ENCODE measurements around the gene ABTB2. TPM values are rescaled to one million over a fixed set of nuclear protein-coding genes. Genes with fewer than 3 reads are reported as not detected.

Gene ABTB2
- total and polyA plus RNA-seq, 2 experiments from 2014 or later: 12.4 to 14.3 TPM

- Histone ChIP-seq H3K4me2 (no peak overlapping the region), H3K27me3 (no peaks in the 10 kb centered on the region), H3K36me3 (replicated peaks; ENCODE audit: insufficient read depth, low read depth) (no peaks in the 10 kb centered on the region), H4K20me1 (ENCODE audit: insufficient read depth, poor library complexity, severe bottlenecking) (peaks cover 62% of the 10 kb centered on the region), H3K27ac (no peak overlapping the region), H2AFZ (no peak overlapping the region), H3K4me3 (no peak overlapping the region), H3K79me2 (peaks cover 90% of the 10 kb centered on the region), H3K9me2 (replicated peaks; ENCODE audit: insufficient read depth) (no peaks in the 10 kb centered on the region), H3K4me1 (ENCODE audit: insufficient read depth) (peaks cover 50% of the 10 kb centered on the region), H3K9me3 (ENCODE audit: low read depth) (no peaks in the 10 kb centered on the region)
- WGBS (ENCODE audit: low lambda C conversion rate, missing lambda C conversion rate): 59% methylated on average over 2 of the region's 2 CpGs
- no peak for DNase-seq (ENCODE audit: low spot score)
- TF ChIP-seq EZH2 (IDR thresholded peaks at IDR 0.05; ENCODE audit: borderline replicate concordance) (no peak), EZH2phosphoT487 (IDR thresholded peaks at IDR 0.05; ENCODE audit: low read depth, severe bottlenecking, unreplicated experiment) (no peak), CTCF (IDR thresholded peaks at IDR 0.05; ENCODE audit: poor library complexity) (no peak)
These were observed 8.9 kb downstream of the ABTB2 start for GRCh38 chr11:34348919-34349318.

GRCh38 chr11:34348096-34348495, 9.7 kb downstream of the ABTB2 start:
- H3K9me2 ChIP-seq (replicated peaks; ENCODE audit: insufficient read depth): no peaks in the 10 kb centered on the region
- no peak overlapping the region for H3K4me2 ChIP-seq
- H3K4me3 ChIP-seq: no peak overlapping the region
- H3K9me3 ChIP-seq (ENCODE audit: low read depth): no peaks in the 10 kb centered on the region
- H2AFZ ChIP-seq: no peak overlapping the region
- TF ChIP-seq EZH2phosphoT487 (IDR thresholded peaks at IDR 0.05; ENCODE audit: low read depth, severe bottlenecking, unreplicated experiment) (no peak), CTCF (IDR thresholded peaks at IDR 0.05; ENCODE audit: poor library complexity) (no peak), EZH2 (IDR thresholded peaks at IDR 0.05; ENCODE audit: borderline replicate concordance) (no peak)
- peaks cover 41% of the 10 kb centered on the region for H3K4me1 ChIP-seq (ENCODE audit: insufficient read depth)
- peaks cover 55% of the 10 kb centered on the region for H4K20me1 ChIP-seq (ENCODE audit: insufficient read depth, poor library complexity, severe bottlenecking)
- no peaks in the 10 kb centered on the region for H3K27me3 ChIP-seq
- no peaks in the 10 kb centered on the region for H3K36me3 ChIP-seq (replicated peaks; ENCODE audit: insufficient read depth, low read depth)
- DNase-seq (ENCODE audit: low spot score): no peak
- H3K27ac ChIP-seq: no peak overlapping the region
- 80% methylated on average over 2 of the region's 2 CpGs for WGBS (ENCODE audit: low lambda C conversion rate, missing lambda C conversion rate)
- peaks cover 90% of the 10 kb centered on the region for H3K79me2 ChIP-seq

GRCh38 chr11:34346551-34346950, 11.3 kb downstream of the ABTB2 start:
- Histone ChIP-seq H3K36me3 (replicated peaks; ENCODE audit: insufficient read depth, low read depth) (no peaks in the 10 kb centered on the region), H3K79me2 (peaks cover 87% of the 10 kb centered on the region), H3K4me1 (ENCODE audit: insufficient read depth) (peaks cover 49% of the 10 kb centered on the region), H4K20me1 (ENCODE audit: insufficient read depth, poor library complexity, severe bottlenecking) (peaks cover 56% of the 10 kb centered on the region), H3K9me2 (replicated peaks; ENCODE audit: insufficient read depth) (no peaks in the 10 kb centered on the region), H3K4me2 (no peak overlapping the region), H3K27ac (no peak overlapping the region), H2AFZ (no peak overlapping the region), H3K4me3 (no peak overlapping the region), H3K9me3 (ENCODE audit: low read depth) (no peaks in the 10 kb centered on the region), H3K27me3 (no peaks in the 10 kb centered on the region)
- no peak for DNase-seq (ENCODE audit: low spot score)
- TF ChIP-seq CTCF (IDR thresholded peaks at IDR 0.05; ENCODE audit: poor library complexity): no peak
- TF ChIP-seq EZH2phosphoT487 (IDR thresholded peaks at IDR 0.05; ENCODE audit: low read depth, severe bottlenecking, unreplicated experiment): no peak
- TF ChIP-seq EZH2 (IDR thresholded peaks at IDR 0.05; ENCODE audit: borderline replicate concordance): no peak
- 73% methylated on average over 6 of the region's 6 CpGs for WGBS (ENCODE audit: low lambda C conversion rate, missing lambda C conversion rate)
